Measurements from ENCODE around the gene PRX.

- TF ChIP-seq EZH2 (IDR thresholded peaks at IDR 0.05; ENCODE audit: low read depth) (no peak), CTCF (conservative IDR thresholded peaks at IDR 0.05) (no peak; the same call in 1 of the 2 replicates)
Measured at GRCh38 chr19:40381321-40381720, 31.9 kb downstream of the PRX start.
